Measurements from ENCODE around the gene GPR84.
"Not testable (repeated sequence)": the region's sequence is repeated elsewhere in the genome, so short reads cannot be mapped to it uniquely, and the experiment has no call there.

Gene GPR84

DNA sequence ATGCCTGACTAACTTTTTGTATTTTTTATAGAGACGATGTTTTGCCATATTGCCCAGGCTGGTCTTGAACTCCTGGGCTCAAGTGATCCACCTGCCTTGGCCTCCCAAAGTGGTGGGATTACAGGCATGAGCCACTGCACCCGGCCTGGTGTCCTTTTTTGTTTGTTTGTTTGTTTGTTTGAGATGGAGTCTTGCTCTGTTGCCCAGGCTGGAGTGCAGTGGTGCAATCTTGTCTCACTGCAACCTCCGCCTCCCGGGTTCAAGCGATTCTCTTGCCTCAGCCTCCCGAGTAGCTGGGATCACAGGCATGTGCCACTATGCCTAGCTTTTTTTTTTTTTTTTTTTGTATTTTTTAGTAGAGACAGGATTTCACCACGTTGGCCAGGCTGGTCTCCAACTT, 10.0 kb downstream of the GPR84 start:
- not testable (repeated sequence) for DNase-seq

DNA sequence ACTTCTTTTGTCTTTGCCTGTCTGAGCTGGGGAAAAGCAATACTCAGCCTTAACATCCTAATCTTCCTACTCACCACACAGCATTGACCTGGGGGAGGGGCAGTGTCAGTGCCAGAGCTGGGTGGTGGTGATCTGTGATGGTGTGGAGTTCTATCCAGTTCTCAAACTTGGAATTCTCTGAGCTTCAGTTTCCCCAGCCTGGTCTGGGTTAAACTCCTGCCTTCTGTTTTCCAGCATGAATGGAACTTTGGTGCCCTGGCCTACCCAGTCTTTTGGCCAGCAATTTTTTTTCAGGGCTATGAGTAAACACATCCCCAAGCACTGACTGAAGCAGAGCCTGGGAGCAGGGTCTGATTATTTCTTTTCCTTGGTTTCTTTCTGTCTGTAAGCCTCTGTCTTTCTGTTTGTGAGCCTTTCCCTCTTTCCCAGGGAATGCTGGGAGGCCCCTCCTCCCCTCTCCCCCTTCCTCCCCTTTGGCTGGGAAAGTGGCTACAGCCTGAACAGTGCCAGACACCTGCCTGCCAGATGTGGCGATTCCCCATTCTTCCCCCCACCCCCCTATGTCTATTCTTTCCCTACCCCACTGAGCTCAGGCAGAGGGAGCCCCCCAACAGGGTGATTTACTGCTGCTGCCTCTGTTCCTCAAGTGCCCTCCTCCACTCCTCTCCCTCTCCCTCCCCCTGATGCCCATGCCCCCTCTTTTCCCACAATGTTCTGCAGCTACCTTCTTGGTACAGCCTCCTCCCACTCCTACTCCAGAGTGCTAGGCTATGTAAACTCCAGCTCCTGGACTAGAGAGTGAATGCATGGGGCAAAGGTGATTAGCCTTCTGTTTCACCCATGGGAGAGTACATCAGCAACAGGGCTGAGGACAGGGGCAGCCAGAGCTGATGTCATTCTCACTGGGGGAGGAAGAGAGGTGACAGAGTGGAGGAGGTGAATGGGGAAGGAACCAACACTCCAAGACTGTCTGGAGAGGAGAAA, 11.1 kb downstream of the GPR84 start:
- peak; percentile 81 for DNase-seq

DNA sequence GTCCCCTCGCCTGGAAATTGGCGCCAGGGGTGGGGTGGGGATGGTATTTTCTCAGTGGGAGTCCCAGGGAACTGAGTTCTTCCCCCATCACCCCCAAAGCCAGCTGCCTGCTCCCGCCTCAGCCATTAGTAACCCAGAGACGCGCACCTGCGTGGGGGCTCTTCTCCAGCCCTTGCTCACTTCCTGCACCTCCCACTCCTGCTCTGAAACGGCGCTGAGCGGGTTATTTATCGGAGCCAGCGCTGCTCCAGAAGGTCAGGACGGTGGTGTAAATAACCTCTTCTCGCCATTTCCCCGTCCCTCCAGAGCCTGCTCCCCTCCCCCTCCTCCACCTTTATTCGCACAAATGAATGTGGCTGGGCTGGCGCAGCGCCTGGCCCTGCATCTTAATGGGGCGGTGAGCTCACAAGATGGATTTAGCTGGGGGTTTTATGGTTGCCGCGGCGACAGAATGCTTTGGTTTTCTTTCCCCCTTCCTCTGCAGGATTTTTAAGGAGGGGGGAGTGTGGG, 12.2 kb downstream of the GPR84 start:
- peak; percentile 95 for DNase-seq

DNA sequence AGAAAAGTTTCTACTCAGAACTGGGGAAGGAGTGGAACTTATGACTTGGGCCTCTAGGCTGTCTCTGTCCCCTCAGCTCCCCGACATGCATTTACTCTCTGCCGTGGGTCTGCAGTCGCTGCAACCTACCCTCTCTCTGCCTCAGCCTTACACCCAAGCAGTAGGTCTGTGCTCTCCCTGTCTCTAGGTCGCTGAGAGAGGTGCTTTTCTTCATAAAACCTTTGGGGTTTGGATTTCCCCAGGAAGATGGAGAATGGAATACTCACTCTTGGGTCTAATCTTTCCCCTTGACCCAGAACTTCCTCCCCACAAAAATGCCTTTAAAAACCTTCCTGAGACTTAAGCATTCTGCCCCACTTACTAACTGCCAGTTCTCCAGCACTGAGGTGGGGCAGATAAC, 12.9 kb downstream of the GPR84 start:
- no peak for DNase-seq

DNA sequence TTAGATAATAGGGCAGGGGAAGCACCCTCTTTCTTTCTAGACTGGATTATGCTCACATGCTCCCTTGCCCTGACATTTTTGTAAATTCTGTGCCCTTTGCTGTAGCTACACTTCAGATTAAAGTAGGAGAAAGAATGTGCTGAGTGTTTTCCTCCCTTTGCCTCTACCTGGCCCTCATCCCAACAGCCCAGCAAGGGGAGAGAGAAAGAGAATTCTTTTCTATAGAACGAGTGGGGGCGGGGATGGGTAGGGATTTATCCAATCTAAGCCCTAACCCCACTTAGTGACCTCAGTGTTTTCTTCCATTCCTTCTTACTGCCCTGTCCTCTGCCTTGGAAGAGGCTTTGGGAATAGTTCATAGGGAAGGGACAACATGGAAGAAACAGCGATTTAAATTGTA, 13.5 kb downstream of the GPR84 start:
- DNase-seq = no peak

DNA sequence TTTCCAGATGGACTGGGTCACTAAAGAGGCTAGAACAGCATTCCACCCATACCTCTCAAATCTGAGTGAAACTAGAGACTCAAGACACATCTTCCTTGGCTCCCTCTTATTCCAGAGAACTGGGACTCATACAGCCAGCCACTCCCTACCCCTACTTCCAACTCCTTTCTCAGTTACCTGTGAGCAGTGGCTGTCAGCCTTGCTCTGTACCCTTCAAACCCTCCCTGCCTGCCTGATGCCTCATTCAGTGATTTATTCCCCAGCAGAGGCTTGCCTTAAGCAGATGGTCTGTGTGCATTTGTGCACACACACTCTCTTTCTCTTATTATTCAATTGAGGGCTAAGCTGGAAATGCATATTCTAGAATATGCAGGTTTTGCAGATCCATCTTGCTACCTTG, 14.6 kb downstream of the GPR84 start:
- no peak for DNase-seq

DNA sequence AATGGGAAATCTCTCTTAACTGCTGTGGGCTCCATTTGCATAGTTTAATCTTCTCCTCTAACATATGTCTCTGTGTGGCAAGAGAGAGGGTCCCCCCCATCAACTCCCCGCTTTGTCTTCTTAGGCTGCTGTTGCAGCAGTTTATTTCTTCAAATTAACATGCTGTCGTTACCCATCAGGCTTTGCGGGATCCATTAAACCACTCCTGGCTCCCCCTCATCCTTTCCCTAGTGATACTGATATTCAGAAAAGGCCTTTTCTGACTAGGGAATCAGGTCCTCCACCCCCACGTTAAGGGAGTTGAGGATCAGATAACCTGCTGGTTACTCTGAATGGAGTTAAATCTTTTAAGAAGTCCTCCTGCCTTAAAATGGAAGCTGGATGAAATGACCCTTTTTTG, 15.2 kb downstream of the GPR84 start:
- DNase-seq = no peak

DNA sequence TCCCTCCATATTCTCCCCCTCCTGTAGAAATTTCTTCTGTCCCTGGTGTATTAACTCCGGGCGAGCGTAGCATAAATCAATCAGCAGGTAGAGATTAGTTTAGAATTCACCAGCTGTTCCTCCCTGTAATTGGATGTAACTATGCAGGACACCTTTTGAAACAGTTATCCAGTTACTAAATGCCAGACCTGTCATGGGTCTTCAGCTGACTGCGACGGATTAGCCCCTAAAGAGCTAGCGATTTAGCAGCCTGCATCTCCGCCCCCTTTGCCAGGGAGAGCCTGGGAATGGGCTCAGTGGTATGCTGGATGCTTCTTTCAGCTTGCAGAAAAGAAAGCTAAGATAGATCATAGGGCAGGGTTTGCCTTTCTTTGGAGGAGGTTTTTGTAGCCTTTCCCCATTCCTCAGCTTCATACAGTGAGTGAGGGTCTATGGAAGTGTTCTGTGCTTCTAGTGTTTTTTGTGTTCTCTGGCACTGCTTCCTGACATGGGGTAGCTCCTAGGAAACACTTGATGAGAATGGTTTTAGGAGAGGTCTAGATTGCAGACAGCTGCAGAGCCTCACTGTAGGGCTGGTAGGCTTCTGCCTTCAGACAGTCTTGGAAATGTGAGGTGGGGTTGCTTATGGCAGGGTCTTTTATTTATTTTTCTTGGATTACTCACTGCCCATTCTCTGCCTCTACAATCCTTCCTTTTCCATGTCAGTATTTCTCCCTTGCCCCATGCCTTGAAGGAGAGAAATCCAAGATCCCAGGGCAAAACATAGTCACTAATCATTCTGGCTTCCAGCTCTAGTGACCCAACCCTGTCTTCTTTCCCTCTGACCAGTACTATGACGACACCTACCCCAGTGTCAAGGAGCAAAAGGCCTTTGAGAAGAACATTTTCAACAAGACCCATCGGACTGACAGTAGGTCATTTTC, 22.6 kb downstream of the GPR84 start:
- DNase-seq = no peak

DNA sequence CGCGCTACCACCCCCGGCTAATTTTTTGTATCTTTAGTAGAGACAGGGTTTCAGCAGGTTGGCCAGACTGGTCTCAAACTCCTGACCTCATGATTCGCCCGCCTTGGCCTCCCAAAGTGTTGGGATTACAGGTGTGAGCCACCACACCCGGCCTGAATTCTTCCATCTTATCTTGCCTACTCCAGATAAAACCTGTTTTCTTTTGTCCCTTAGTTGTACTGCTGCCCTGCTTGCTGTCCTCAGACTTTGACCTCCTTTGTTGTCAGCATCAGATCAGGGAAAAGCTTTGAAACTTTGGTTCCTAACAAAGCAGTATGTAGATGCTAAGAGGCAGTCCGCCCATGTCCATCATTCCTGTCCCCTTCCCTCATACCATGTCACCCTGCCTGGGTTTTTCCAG, 23.4 kb downstream of the GPR84 start:
- DNase-seq = no peak

DNA sequence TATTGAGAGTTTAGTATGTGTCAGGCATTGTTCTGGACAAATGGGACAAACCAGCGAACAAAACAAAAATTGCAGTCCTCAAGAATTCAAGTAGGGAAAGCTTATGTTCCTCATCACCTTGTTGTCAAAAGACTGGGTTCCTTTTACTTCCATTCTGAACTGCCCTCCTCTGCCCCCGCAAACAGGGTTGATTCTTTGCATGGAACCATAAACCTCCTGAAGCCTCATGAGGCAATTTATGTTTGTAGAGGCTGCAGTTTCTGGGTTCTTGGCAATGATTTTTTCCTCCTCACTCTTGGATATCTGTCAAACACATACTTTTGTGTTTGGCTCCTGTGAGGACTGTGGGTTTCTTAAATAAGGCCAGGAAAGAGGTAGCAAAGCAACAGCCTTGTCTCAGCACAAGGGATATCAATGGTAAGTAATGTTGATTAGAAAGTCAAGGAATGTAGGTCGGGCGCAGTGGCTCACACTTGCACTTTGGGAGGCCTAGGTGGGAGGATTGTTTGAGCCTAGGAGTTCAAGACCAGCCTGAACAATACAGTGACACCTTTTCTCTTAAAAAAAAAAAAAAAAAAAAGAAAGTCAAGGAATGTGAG, 25.5 kb downstream of the GPR84 start:
- no peak for DNase-seq

DNA sequence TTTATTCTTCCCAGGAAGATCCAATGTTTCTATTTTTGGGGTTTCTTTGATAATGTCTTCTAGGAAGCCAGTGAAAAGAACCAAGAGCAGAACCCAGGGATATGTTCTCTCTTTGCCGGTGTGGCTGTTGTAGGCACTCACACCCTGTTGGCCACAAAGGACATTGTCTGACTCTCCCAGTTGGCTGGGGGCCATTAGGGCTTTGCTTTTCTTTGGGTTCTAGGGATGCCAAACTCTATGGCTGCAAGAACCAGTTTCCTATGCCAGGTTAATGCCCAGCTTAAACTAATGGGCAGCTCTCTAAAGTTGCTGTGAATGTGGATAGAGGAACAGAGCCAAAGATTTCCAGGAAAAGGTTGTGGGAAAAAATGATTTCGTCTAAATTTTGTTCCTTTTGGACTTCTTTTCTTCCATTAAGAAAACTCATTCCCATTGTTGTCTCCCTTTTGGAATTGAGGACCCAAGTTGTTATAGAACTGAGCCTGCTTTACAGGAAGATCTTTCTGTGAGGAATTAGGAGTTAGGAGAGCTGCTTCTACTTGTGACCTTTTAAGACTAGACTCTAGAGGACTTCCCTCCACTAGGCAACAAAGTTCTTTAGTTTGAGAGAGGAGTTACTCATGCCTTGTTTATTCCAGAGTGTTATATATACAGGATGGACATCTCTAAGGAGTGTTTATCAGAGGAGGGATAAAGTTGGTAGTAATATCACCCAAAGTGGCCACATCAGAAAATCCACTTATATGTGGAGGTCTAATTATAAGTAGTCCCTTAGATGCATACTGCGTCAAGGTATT, 26.2 kb downstream of the GPR84 start:
- DNase-seq = no peak

DNA sequence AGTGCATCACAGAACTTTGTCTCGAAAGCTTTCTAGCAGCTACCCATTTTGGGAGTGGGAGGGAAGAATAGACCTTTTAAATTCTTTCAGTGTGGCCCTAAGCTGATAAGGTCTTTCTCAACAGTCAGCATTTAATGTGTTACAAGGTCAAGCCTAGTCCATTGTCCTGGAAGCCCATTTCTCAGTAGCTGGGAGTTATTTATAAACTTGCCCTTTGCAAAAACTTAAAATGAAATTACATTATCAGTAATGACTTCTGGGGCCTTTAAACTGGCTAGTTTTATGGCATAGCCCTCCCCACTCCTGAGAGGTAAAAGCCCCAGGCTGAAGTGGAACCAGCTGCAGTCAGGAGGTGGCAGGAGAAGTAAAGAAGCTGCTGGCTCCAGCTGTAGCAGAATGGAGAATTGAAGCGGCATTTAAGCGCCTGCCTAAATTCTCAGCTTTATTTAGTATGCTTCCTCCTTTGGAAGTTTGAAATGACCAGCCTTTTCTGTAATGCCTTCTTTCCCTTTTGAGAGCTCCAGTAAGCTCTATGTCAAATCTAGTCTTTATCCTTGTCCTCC, 26.9 kb downstream of the GPR84 start:
- DNase-seq = peak; percentile 30

DNA sequence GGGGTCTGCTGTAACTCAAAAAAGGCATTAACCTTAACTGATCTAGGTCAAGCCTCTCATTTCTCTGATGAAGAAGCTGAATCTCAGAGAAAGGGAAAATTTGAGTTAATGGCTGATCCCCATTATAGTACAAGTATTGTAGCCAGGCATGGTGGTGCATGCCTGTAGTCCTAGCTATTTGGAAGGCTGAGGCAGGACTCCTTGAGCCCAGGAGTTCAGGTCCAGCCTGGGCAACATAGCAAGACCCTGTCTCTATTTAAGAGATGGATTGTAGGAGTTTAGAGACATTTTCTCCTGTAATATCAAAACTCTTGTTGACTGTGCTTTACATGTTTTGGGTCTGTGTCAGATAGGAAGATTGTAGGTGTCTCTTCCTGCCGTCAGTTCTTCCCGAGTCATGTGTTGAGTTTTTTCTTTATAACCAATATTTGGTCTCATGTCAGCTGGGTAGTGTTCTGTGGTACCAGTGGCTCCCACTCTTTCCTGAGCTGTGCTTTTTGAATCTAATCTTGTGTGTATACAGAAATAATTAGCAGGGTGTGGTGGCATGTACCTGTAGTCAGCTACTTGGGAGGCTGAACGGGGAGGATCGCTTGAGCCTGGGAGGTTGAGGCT, 30.8 kb downstream of the GPR84 start:
- no peak for DNase-seq

DNA sequence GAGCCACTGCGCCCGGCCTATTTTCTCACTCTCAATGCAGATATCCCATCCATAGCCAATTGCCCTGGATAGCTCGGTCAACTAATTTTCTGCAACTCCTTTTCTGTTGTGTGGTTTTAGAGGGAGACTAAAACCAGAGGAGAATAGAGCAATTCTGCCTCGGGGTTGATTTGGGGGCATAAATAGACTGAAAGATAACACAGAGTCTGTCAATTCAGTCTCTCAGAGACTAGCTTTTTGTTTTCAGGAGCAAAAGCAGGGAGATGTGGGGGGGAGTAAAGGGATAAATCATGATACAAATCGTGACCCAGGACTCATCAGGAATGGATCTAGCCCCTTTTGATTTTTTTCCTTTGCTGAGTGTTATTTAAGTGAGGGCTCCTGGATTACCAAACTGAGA, 32.8 kb downstream of the GPR84 start:
- no peak for DNase-seq

DNA sequence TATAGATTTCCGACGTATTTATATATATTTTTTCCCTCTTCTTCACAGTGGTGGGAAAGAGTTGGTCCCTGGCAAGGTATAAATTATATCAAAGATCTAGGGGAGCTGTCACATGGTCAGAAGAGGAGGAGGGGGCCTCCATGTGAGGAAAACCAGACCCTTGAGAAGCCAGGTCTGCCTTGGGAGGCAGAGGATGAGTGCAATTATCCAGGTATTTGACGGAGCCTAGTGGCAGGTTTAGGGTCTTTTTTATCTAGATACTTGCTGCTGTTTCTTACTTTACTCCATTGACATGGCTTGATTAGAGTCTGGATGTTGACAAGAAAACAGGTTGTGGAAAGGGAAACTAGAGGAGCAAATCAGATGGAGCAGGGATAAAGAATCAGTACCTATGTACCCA, 33.8 kb downstream of the GPR84 start:
- no peak for DNase-seq

DNA sequence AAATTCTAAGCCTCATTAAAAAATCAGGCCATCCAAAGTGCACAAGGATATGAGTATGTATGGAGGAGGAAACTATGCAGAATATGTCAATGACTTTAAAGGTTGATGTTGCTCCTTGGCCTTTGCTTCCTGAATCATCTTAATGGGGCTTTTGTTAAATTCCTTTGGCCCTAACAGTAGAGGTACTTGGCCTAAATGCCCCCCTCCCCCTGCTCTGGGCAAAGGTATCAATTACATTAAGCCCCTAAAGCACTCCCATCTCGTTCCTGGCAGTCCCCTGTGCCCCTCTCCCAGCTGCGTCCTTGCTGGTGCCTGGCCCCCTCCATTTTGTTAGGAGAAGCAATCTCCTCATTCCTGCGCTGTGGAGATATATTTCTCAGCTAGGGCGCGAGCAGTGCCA, 34.5 kb downstream of the GPR84 start:
- no peak for DNase-seq

DNA sequence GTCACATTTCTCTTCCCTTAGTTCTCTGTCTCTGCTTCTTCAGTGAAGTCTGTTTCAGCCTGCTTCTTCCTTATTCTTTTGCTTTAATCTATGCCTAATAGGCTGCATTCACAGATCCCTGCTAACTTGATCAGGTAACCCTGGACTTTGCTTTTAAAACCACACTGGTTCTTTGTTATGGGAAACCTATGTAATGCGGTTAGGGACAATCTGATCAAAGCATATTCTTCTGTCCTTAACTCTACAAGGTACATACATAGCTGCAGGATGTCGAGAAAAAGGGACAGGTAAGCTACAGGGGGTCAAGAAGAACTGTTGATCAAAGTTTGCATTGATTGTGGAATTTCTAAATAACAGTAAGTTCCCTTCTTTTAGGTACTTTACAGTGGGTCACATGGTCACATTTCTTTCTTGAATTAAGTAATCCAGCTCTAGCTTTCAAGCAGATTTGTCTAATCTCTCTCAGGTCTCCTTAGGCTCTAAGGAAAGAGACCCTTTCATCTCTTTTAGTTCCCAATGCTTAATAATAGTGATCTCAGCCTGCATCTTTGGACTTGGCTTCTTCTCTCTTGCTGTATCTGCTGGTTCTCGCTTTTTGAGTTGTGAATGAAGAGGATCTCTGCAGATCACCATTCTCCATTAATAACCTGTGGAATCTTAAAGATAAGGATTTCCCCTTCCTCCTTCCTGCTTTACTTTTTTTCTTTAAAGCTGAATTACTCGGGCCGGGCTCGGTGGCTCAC, 35.5 kb downstream of the GPR84 start:
- no peak for DNase-seq

DNA sequence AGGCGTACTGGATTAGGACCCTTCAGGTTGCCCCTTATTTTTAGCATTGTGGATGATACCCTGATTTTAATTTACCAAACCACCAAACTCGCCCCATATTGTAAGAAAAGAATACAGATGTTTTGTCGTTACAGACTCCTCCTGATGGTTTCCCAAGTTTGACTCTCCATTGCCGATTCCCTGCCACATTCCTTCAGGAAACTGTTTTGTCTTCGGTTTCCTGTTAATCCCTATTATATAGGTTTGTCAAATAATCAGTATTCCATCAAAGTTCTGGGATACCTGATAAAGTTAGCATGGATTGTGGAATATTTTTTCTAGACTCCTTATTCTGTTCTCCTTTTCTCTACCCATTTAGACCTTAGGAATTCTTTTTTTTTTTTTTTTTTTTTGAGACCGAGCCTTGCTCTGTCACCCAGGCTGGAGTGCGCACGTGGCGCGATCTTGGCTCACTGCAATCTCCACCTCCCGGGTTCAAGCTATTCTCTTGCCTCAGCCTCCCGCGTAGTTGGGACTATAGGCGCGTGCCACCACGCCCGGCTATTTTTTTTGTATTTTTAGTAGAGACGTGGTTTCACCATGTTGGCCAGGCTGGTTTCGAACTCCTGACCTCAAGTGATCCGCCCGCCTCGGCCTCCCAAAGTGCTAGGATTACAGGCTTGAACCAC, 38.7 kb downstream of the GPR84 start:
- not testable (repeated sequence) for DNase-seq

DNA sequence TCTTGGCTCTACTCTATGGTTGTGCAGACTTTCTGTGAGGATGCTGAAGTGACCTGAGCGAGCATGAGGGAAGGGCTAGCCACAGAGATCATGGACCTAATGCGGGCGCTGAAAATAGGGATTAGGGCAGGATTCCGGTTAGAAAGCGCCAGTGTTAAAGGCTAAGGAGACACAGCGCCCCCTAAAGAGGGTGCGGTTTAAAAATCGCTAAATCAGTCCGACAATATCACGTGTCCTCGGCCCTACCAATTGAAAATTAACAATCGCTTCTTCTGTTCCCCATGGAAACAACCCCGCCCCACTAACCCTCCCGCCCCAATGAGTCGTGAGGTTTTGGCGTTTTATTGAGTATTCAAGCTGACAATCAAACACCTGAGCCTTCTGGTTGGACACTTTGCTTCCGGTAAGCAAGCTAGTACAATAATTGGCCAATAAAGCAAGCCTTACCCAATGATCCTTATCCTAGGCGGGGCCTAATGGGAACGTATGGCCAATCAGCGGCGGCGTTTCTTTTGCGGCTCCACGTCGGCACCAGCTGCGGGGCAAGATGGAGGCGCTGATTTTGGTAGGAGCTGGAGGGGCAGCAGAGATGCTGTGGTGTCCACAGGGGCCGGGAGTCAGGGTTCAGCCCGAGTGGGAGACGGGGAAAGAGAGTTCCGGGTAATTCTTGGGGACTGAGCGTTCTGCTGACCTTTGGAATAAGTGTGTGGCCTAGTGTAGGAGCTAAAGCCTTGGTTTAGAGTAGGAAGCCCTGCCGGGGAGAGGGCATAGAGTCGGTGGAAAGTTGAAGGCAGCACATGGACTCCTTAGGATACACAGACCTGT, 39.5 kb downstream of the GPR84 start, which contains the start of gene COPZ1:
Gene COPZ1 (plus strand): TSS at position 515 of the 825 bp plus-strand sequence. CDS start 33 bp downstream, at position 548.
- peak; percentile 99 for DNase-seq

Data from COR-L47 (cell line).